GM18498 (cell line): Measurements from ENCODE around the gene DOCK9.

Experiments
- ATAC-seq: cut with Tn5 transposase; IDR thresholded peaks from one replicate; pipeline ENCODE4 v1.9.1; 2021; ENCODE audit warnings: mild to moderate bottlenecking, moderate library complexity; ENCODE audit not compliant: unreplicated experiment

The DOCK9 gene

GRCh38 chr13:98977568-98978265 lies at the start of gene DOCK9:
Gene DOCK9, minus strand, starts transcription at chr13:98978064. Its CDS starts 155 bp downstream, at chr13:98977909.
- ATAC-seq = no peak

- no peak for ATAC-seq
Measured at GRCh38 chr13:99027260-99027659, 49.4 kb upstream of the DOCK9 start.

- ATAC-seq = no peak
Measured at GRCh38 chr13:99022941-99023340, 45.1 kb upstream of the DOCK9 start.

- no peak for ATAC-seq
Measured at GRCh38 chr13:99018418-99019180, 40.7 kb upstream of the DOCK9 start.

- no peak for ATAC-seq
Measured at GRCh38 chr13:99015606-99016490, 38.0 kb upstream of the DOCK9 start.

- ATAC-seq = no peak
Measured at GRCh38 chr13:99014522-99014921, 36.7 kb upstream of the DOCK9 start.

GRCh38 chr13:99013951-99014350 lies 36.1 kb upstream of the DOCK9 start:
- ATAC-seq = no peak

- no peak for ATAC-seq
Measured at GRCh38 chr13:99012539-99012938, 34.7 kb upstream of the DOCK9 start.

GRCh38 chr13:99009987-99010551 lies 32.2 kb upstream of the DOCK9 start:
- ATAC-seq = no peak

- ATAC-seq = no peak
Measured at GRCh38 chr13:99008577-99008976, 30.7 kb upstream of the DOCK9 start.

GRCh38 chr13:99007414-99007986 lies 29.6 kb upstream of the DOCK9 start:
- no peak for ATAC-seq

GRCh38 chr13:99005609-99006008 lies 27.7 kb upstream of the DOCK9 start:
- no peak for ATAC-seq

- ATAC-seq = no peak
Measured at GRCh38 chr13:99004978-99005377, 27.1 kb upstream of the DOCK9 start.

GRCh38 chr13:99003851-99004471 lies 26.1 kb upstream of the DOCK9 start:
- ATAC-seq = no peak

GRCh38 chr13:99003186-99003585 lies 25.3 kb upstream of the DOCK9 start:
- ATAC-seq = no peak

- no peak for ATAC-seq
Measured at GRCh38 chr13:99002172-99002710, 24.4 kb upstream of the DOCK9 start.

- no peak for ATAC-seq
Measured at GRCh38 chr13:99000137-99000536, 22.3 kb upstream of the DOCK9 start.

GRCh38 chr13:98999639-98999952 lies 21.7 kb upstream of the DOCK9 start:
- no peak for ATAC-seq

GRCh38 chr13:98998831-98999638 lies 21.2 kb upstream of the DOCK9 start:
- peak; percentile 40 for ATAC-seq
